SU-DHL-6 (cell line): ENCODE measurements around the gene TUFT1.
"Not testable (repeated sequence)": the region's sequence is repeated elsewhere in the genome, so short reads cannot be mapped to it uniquely, and the experiment has no call there.

ENCODE experiments used
- H2AFZ ChIP-seq: fragments of 200-600 bp; sonication (generic); 2 replicates; pipeline ENCODE4 v1.6.1; 2014; ENCODE audit warnings: low read depth, mild to moderate bottlenecking, moderate library complexity, mixed read lengths, antibody characterized with exemption, low read length; ENCODE audit not compliant: severe bottlenecking
- H3F3A ChIP-seq: fragments of 200-600 bp; shearing (Covaris generic); 2 replicates; pipeline ENCODE4 v1.6.0; 2016; ENCODE audit warnings: antibody characterized with exemption, mild to moderate bottlenecking; ENCODE audit not compliant: insufficient read depth
- H3K27ac ChIP-seq: fragments of 200-600 bp; sonication (generic); 2 replicates; pipeline ENCODE4 v1.5.1; 2016; ENCODE audit warnings: low read depth, mild to moderate bottlenecking, low read length, moderate library complexity, mixed read lengths
- H3K27me3 ChIP-seq: fragments of 200-600 bp; sonication (generic), shearing (Covaris generic); 2 replicates; pipeline ENCODE4 v1.6.0; 2014; ENCODE audit warnings: mild to moderate bottlenecking, low read length
- H3K36me3 ChIP-seq: fragments of 200-600 bp; sonication (generic); 2 replicates; pipeline ENCODE4 v1.6.1; 2014; ENCODE audit warnings: mild to moderate bottlenecking, low read length, mixed read lengths
- H3K4me2 ChIP-seq: fragments of 300-600, 200-600 bp; shearing (Covaris generic), sonication (generic); 2 replicates; pipeline ENCODE4 v1.6.0; 2014; ENCODE audit warnings: low read length, low read depth, mild to moderate bottlenecking; ENCODE audit not compliant: poor library complexity, severe bottlenecking
- H3K4me3 ChIP-seq: fragments of 200-600 bp; sonication (generic); 2 replicates; pipeline ENCODE4 v1.5.1; 2014; ENCODE audit warnings: antibody characterized with exemption, low read length, mild to moderate bottlenecking, mixed read lengths; ENCODE audit not compliant: insufficient read depth, poor library complexity, severe bottlenecking
- H3K79me2 ChIP-seq: fragments of 200-600 bp; sonication (generic); 2 replicates; pipeline ENCODE4 v1.6.1; 2014; ENCODE audit warnings: mild to moderate bottlenecking, low read length, moderate library complexity; ENCODE audit not compliant: insufficient read depth
- H3K9ac ChIP-seq: fragments of 200-600 bp; sonication (generic); 2 replicates; pipeline ENCODE4 v1.7.0; 2014; ENCODE audit warnings: mild to moderate bottlenecking, low read length
- H3K9me2 ChIP-seq: fragments of 200-600 bp; sonication (generic); replicated peaks from 2 replicates; pipeline ENCODE4 v1.6.1; 2014; ENCODE audit warnings: low read length; ENCODE audit not compliant: insufficient read depth
- H3K9me3 ChIP-seq: fragments of 200-600 bp; sonication (generic); 2 replicates; pipeline ENCODE4 v1.6.1; 2014; ENCODE audit warnings: low read length, mixed read lengths; ENCODE audit not compliant: insufficient read depth
- H4K20me1 ChIP-seq: fragments of 200-600 bp; sonication (generic); 2 replicates; pipeline ENCODE4 v1.6.1; 2014; ENCODE audit warnings: low read depth, mild to moderate bottlenecking, antibody characterized with exemption, low read length, moderate library complexity, mixed read lengths
- EZH2phosphoT487 ChIP-seq: fragments of 200-600 bp; sonication (generic), shearing (Covaris generic); conservative IDR thresholded peaks from 2 replicates; pipeline ENCODE4 v1.6.1; 2018; ENCODE audit warnings: mild to moderate bottlenecking, antibody characterized with exemption, low read length, moderate library complexity, mixed read lengths
- TF ChIP-seq, protein P1 (sequence below): fragments of 200-600 bp; sonication (generic); IDR thresholded peaks from one replicate; pipeline ENCODE4 v1.5.1; 2017; ENCODE audit warnings: antibody characterized with exemption, mild to moderate bottlenecking, low read length, moderate library complexity; ENCODE audit not compliant: insufficient read depth, poor library complexity, severe bottlenecking

Gene TUFT1

DNA sequence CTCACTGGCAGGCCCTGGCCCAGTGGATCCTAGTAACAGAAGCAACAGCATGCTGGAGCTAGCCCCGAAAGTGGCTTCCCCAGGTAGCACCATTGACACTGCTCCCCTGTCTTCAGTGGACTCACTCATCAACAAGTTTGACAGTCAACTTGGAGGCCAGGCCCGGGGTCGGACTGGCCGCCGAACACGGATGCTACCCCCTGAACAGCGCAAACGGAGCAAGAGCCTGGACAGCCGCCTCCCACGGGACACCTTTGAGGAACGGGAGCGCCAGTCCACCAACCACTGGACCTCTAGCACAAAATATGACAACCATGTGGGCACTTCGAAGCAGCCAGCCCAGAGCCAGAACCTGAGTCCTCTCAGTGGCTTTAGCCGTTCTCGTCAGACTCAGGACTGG, 21.2 kb upstream of the TUFT1 start:
- TF ChIP-seq, protein P1, sequence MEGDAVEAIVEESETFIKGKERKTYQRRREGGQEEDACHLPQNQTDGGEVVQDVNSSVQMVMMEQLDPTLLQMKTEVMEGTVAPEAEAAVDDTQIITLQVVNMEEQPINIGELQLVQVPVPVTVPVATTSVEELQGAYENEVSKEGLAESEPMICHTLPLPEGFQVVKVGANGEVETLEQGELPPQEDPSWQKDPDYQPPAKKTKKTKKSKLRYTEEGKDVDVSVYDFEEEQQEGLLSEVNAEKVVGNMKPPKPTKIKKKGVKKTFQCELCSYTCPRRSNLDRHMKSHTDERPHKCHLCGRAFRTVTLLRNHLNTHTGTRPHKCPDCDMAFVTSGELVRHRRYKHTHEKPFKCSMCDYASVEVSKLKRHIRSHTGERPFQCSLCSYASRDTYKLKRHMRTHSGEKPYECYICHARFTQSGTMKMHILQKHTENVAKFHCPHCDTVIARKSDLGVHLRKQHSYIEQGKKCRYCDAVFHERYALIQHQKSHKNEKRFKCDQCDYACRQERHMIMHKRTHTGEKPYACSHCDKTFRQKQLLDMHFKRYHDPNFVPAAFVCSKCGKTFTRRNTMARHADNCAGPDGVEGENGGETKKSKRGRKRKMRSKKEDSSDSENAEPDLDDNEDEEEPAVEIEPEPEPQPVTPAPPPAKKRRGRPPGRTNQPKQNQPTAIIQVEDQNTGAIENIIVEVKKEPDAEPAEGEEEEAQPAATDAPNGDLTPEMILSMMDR, result no peak
- TF ChIP-seq EZH2phosphoT487, result no peak
- H3K9me3 ChIP-seq, result no peaks in the 10 kb centered on the region
- no peaks in the 10 kb centered on the region for H3F3A ChIP-seq
- no peak overlapping the region for H3K9ac ChIP-seq
- no peaks in the 10 kb centered on the region for H4K20me1 ChIP-seq
- no peak overlapping the region for H3K4me2 ChIP-seq
- no peak overlapping the region for H3K4me3 ChIP-seq
- no peaks in the 10 kb centered on the region for H3K9me2 ChIP-seq
- no peaks in the 10 kb centered on the region for H3K79me2 ChIP-seq
- H3K27ac ChIP-seq, result no peak overlapping the region
- no peak overlapping the region for H2AFZ ChIP-seq
- H3K36me3 ChIP-seq, result no peaks in the 10 kb centered on the region
- no peaks in the 10 kb centered on the region for H3K27me3 ChIP-seq

DNA sequence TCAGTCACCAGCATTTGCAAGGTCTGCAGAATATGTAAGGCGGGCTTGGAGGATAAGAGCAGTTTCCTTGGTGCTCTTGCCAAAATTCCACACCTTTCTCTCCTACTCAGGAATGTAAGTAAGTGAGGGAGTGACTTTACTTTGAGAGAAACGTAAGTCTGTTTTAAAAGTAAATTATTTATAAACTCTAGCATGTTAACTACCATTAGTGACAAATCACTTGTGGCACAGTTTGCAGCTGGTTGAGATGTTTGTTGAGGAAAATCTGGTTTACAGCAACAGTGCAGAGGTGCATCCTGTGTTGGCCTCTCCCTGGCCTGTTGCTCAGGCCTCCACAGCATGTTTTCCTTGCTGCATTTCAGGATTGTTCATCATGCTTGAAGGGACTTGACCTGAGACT, 20.4 kb upstream of the TUFT1 start:
- Histone ChIP-seq H3K27ac (no peak overlapping the region), H4K20me1 (no peaks in the 10 kb centered on the region), H3K79me2 (no peaks in the 10 kb centered on the region), H3K9me3 (no peaks in the 10 kb centered on the region), H2AFZ (no peak overlapping the region), H3F3A (no peaks in the 10 kb centered on the region), H3K9ac (no peak overlapping the region), H3K27me3 (no peaks in the 10 kb centered on the region), H3K4me3 (no peak overlapping the region), H3K36me3 (no peaks in the 10 kb centered on the region), H3K4me2 (no peak overlapping the region), H3K9me2 (no peaks in the 10 kb centered on the region)
- TF ChIP-seq EZH2phosphoT487, result no peak
- TF ChIP-seq, protein P1, result no peak

DNA sequence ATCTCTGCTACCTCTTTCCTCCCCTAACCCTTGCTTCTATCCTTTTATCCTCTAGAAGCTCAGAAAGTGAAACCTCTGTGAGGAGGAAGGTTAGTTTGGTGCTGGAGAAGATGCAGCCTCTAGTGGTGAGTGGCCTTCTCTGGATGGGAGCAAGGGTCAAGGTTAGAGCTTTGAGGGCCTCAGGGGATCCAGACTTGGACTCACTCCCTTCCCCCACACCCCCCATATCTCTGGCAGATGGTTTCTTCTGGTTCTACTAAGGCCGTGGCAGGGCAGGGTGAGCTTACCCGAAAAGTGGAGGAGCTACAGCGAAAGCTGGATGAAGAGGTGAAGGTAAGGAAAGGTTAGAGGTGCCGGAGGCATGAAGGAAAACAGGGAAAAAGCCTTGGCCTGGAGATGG, 19.8 kb upstream of the TUFT1 start:
- H3K9me2 ChIP-seq, result no peaks in the 10 kb centered on the region
- TF ChIP-seq, protein P1, result no peak
- TF ChIP-seq EZH2phosphoT487, result no peak
- H2AFZ ChIP-seq, result no peak overlapping the region

DNA sequence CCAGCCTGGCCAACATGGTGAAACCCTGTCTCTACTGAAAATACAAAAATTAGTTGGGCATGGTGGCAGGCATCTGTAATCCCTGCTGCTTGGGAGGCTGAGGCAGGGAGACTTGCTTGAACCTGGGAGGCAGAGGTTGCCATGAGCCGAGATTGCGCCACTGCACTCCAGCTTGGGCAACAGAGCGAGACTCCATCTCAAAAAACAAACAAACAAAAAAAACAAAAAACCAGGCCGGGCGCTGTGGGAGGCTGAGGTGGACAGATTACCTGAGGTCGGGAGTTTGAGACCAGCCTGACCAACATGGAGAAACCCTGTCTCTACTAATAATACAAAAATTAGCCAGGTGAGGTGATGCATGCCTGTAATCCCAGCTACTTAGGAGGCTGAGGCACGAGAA, 17.7 kb upstream of the TUFT1 start:
- not testable (repeated sequence) for H3K27me3 ChIP-seq, H3K9me2 ChIP-seq, H3K79me2 ChIP-seq, H3K36me3 ChIP-seq, H3F3A ChIP-seq, H3K4me2 ChIP-seq, H3K9me3 ChIP-seq, H4K20me1 ChIP-seq, H3K4me3 ChIP-seq, H3K9ac ChIP-seq, H2AFZ ChIP-seq, H3K27ac ChIP-seq

More for the DNA sequence above, 19.8 kb upstream of the TUFT1 start:
- Histone ChIP-seq H3K27me3 (no peaks in the 10 kb centered on the region), H3K27ac (no peak overlapping the region), H3K9me3 (no peaks in the 10 kb centered on the region), H3K4me3 (no peak overlapping the region), H3K36me3 (no peaks in the 10 kb centered on the region), H3K9ac (no peak overlapping the region), H3K4me2 (no peak overlapping the region), H4K20me1 (no peaks in the 10 kb centered on the region), H3F3A (no peaks in the 10 kb centered on the region), H3K79me2 (no peaks in the 10 kb centered on the region)
